Measurements from ENCODE around the gene CCL22. TPM values are rescaled to one million over a fixed set of nuclear protein-coding genes. Genes with fewer than 3 reads are reported as not detected.
A peak's percentile ranks its signal among the peaks of the same experiment; 100 is the strongest.
"Not testable (repeated sequence)": the region's sequence is repeated elsewhere in the genome, so short reads cannot be mapped to it uniquely, and the experiment has no call there.

CCL22 gene, protein sequence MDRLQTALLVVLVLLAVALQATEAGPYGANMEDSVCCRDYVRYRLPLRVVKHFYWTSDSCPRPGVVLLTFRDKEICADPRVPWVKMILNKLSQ
- not detected for polyA plus RNA-seq (2013, experiment 1 of 2; ENCODE audit: insufficient read length)
- not detected for polyA plus RNA-seq (2013, experiment 2 of 2; ENCODE audit: insufficient read length)

GRCh38 chr16:57358527-57359095, at the start of gene CCL22:
Gene CCL22, plus strand, starts transcription at chr16:57358783. Its CDS starts 34 bp downstream, at chr16:57358817.
- DNase-seq: no peak

- no peak for DNase-seq
These were observed 47.8 kb upstream of the CCL22 start for GRCh38 chr16:57310801-57311200.

DNA sequence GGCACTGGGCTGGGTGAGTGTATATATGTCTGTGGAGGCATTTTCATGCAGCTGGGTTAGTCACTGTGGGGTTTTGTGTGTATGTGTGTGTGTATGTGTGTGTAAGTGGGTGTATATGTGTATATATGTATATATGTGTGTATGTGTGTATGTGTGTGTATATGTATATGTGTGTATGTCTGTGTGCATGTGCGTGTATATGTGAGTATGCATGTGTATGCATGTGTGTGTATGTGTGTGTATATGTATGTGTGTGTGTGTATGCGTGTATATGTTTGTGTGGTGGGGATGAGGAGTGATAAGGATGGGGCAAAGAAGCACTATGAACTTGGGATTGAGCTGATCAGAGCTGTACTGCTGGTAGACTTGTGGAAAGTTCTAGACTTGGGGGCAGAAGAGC, 45.1 kb upstream of the CCL22 start:
- no peak for DNase-seq

GRCh38 chr16:57314161-57314785, 44.3 kb upstream of the CCL22 start:
- DNase-seq: no peak

- no peak for DNase-seq
These were observed 43.2 kb upstream of the CCL22 start for GRCh38 chr16:57315416-57315815.

- peak; percentile 95 for DNase-seq
These were observed 42.1 kb upstream of the CCL22 start for GRCh38 chr16:57316390-57317017.

DNA sequence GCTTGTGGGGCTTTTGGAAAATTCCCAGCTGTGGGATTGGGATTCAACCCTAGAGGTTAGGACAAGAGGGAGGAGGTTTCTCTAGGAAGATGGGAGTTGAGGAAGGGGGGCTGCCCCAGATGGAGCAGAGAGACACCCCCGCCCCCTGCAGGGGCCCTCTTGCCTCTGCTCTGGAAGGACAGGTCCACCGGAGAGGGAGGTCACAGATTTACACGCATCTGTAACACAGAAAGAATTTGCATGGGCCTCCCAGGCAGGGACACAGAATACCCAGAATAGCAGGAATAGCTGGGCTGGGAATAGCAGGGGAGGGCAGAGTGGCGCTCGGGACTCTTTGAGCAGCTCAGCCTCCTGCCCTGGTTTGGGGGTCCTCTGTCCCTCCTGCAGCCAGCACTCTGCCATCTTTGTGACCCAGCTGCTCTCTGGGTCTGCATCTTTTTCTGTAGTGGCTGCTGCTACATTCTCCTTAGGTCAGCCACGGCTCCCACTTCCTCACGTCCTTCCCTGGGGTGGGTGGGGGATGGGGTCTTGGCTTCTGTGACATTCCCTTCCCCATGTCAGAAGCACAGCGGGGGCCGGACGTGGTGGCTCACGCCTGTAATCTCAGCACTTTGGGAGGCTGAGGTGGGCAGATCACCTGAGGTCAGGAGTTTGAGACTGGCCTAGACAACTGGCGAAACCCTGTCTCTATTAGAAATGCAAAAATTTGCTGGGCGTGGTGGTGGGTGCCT, 40.2 kb upstream of the CCL22 start:
- DNase-seq: peak; percentile 89

GRCh38 chr16:57319646-57320045, 38.9 kb upstream of the CCL22 start:
- DNase-seq: no peak

- no peak for DNase-seq
These were observed 33.8 kb upstream of the CCL22 start for GRCh38 chr16:57324749-57325148.

- peak; percentile 36 for DNase-seq
These were observed 33.1 kb upstream of the CCL22 start for GRCh38 chr16:57325458-57325857.

DNA sequence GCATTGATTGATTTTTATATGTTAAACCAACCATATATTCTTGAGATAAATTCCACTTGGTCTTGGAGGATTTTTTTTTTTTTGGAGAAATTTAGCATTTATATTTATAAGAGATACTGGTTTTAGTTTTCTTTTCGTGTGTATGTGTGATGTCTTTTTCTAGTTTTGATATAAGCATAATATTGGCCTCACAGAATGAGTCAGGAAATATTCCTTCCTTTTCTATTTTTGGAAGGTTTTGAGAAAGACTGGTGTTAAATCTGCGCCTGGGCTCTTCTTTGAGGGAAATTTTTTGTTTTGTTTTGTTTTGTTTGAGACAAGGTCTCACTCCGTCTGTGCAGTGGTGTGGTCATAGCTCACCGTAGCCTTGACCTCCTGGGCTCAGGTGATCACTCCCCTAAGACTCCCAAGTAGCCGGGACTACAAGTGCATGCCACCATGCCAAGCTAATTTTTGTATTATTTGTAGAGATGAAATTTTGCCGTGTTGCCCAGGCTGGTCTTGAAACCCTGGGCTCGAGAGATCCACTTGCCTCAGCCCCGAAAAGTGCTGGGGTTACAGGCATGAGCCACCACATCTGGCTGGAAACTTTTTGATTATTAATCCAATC, 28.8 kb upstream of the CCL22 start:
- DNase-seq: no peak

DNA sequence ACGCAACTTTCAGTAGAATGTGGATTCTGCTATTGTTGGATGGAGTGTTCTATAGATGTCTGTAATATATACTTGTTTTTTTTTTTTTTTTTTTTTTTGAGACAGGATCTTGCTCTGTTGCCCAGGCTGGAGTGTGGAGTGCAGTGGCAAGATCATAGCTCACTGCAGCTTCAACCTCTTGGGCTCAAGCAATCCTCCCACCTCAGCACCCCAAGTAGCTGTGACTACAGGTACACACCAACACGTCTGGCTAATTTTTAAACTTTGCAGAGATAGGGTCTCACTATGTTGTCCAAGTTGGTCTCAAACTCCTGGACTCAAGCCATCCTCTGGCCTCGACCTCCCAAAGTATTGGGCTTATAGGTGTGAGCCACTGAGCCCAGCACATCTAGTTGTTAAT, 27.2 kb upstream of the CCL22 start:
- DNase-seq: no peak

DNA sequence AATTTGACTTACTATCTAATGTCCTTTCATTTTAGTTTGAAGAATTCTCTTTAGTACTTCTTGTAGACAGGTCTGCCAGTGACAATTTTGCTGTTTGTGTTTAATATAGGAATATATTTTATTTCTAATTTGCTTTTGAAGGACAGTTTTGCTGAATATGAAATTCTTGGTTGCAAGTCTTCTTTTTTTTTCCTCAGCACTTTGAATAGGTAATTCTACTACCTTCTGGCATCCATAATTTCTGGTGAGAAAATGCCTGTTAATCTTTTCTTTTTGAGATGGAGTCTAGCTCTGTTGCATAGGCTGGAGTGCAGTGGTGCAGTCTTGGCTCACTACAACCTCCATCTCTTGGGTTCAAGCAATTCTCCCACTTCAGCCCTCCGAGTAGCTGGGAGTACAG, 25.2 kb upstream of the CCL22 start:
- no peak for DNase-seq

- DNase-seq: no peak
These were observed 23.2 kb upstream of the CCL22 start for GRCh38 chr16:57335366-57335765.

- no peak for DNase-seq
These were observed 17.5 kb upstream of the CCL22 start for GRCh38 chr16:57341062-57341440.

DNA sequence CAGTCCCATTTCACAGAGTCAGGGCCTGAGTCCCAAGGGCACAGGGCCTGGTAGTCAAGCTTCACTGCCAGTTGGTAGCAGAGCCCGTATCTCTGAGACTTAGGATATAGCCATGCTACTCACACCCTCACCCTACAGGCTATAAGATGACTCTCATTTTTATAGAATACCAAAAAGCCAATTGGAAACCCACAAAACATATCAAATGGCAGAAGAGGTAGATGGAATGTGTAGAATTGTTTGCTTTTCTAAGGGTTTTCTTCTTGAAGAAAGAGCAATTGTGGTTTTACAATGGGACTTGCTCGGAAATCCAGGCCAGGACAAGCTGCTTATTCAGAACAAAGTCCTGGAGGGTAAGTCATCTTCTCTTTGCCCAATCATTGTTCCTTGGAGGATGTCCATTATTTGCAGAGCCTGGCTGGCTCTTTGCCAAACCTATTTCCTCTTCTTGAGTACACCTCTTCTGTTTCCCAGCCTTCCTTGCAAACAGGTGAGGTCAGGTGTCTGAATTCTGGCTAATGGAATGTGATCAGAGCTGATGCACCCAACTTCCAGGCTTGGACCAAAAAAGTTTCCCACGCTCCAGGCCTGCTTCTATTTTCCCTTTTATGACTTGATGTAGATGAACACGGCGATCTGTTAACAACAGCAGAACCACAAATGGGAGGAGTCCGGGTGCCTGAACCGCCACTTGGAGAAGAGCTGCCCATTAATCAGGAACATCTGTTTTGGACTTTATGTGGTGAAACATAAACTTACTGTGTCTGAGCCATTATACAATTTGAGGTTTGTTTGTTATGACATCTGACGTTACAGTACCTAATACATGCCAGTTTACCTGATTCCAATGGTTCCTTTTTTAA, 16.9 kb upstream of the CCL22 start:
- peak; percentile 96 for DNase-seq

DNA sequence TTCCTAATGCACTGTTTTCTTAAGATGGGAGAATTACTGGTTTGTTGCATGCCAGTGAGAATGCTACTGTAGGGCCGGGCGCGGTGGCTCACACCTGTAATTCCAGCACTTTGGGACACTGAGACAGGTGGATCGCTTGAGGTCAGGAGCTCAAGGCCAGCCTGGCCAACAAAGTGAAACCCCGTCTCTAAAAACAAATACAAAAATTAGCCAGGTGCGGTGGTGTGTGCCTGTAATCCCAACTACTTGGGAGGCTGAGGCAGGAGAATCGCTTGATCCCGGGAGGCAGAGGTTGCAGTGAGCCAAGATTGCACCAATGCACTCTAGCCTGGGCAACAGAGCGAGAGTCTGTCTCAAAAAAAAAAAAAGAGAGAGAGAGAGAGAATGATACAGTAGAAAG, 16.0 kb upstream of the CCL22 start:
- not testable (repeated sequence) for DNase-seq

DNA sequence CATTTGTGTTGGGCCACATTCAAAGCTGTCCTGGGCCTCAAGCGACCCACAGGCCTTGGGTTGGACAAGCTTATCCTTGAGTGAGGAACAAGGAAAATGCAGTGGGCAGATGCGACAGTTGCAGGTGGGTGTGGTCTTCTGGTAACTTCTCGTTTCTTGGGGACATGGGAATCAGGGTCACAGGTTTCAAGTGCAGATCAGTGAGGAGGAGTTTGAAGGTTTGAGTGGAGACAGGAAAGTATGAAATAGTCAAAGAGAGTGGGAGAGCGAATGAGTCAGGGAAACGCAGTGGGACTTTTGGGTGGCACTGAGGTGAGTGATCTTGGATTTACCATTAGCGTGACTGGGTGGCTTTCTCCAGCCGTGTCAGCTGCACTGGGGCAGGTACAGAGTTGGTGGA, 15.4 kb upstream of the CCL22 start:
- DNase-seq: no peak

DNA sequence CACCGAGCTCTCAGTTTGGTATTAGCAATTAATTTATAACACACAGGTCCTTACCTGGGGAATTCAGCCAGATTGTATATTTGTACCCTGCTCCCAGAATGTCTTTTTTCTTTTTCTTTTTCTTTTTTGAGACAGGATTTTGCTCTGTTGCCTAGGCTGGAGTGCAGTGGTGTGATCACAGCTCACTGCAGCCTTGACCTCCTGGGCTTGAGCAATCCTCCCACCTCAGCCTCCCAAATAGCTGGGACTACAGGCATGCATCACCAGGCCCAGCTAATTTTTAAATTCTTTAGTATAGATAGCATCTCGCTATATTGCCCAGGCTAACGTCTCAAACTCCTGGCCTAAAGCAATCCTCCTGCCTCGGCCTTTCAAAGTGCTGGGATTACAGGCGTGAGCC, 14.5 kb upstream of the CCL22 start:
- DNase-seq: not testable (repeated sequence)

- no peak for DNase-seq
These were observed 13.6 kb upstream of the CCL22 start for GRCh38 chr16:57345021-57345420.

GRCh38 chr16:57345666-57346204, 12.8 kb upstream of the CCL22 start:
- no peak for DNase-seq

Measured in fibroblast of skin of scalp (primary cell).